GM21737 (cell line): ENCODE measurements around the gene ZNF772.
"Not testable (repeated sequence)": the region's sequence is repeated elsewhere in the genome, so short reads cannot be mapped to it uniquely, and the experiment has no call there.

Experiments used
- ATAC-seq: cut with Tn5 transposase; IDR thresholded peaks from one replicate; pipeline ENCODE4 v1.9.1; 2021; ENCODE audit warnings: mild to moderate bottlenecking, moderate library complexity; ENCODE audit not compliant: unreplicated experiment

ZNF772 gene

GRCh38 chr19:57477191-57478008 lies at the start of gene ZNF772:
Gene ZNF772, minus strand, starts transcription at chr19:57477566. Its CDS starts 257 bp downstream, at chr19:57477309.
- peak; percentile 91 for ATAC-seq

GRCh38 chr19:57518021-57518420 lies 40.7 kb upstream of the ZNF772 start:
- ATAC-seq: not testable (repeated sequence)

- no peak for ATAC-seq
Measured at GRCh38 chr19:57515255-57515654, 37.9 kb upstream of the ZNF772 start.

DNA sequence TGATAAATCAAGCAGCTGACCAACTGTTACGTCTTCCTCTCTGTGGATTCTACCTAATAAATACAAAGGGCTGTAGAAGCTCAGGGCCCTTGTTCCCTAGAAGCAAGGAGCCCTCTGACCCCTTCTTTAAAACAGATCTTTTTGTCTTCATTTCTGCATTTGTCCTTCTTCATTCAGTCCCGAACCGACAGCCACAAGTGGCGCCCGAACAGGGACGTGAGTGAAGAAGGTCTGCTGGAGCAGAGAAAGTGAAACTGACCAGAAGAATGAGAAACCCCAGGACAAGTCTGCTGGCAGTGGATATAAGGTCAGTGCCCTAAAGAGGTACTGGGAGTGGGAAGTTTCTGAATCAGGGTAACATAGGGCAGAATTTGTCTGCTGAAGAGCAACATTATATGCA lies 35.5 kb upstream of the ZNF772 start:
- no peak for ATAC-seq

- no peak for ATAC-seq
Measured at GRCh38 chr19:57511484-57511883, 34.1 kb upstream of the ZNF772 start.

DNA sequence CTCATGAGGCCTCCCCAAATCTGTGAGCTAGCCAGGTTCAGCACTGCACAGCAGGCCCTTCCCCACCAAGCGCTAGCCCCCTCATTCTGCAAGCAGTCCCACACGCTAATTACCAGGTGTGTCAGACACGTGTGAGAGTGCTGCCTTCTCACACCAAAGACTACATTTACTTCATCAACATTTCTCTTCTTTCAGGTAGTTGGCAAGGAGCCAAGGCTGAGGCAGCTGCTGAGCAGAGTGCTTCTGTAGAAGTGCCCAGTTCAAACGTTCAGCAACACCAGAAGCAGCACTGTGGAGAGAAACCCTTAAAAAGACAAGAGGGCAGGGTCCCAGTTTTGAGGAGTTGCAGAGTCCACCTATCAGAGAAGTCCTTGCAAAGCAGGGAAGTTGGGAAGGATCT lies 28.8 kb upstream of the ZNF772 start:
- ATAC-seq: no peak

DNA sequence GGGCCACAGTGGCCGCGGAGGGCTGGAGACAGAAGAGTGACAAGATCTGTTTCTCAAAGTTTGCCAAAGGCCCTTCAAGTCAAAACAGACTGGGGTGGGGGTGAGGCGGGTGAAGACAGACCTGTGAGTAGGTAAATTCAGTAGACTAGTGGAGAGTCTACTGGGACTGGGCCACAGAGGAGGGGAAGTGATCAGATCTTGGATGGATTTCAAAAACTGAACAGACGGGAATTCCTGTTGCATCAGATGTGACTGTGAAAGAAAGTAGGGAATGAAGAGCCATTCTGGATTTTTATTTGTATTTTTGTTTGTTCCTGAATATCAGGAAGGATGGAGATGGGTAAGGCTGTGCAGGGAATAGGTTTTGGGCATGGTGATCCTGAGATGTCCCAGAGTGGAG lies 23.0 kb upstream of the ZNF772 start:
- not testable (repeated sequence) for ATAC-seq

DNA sequence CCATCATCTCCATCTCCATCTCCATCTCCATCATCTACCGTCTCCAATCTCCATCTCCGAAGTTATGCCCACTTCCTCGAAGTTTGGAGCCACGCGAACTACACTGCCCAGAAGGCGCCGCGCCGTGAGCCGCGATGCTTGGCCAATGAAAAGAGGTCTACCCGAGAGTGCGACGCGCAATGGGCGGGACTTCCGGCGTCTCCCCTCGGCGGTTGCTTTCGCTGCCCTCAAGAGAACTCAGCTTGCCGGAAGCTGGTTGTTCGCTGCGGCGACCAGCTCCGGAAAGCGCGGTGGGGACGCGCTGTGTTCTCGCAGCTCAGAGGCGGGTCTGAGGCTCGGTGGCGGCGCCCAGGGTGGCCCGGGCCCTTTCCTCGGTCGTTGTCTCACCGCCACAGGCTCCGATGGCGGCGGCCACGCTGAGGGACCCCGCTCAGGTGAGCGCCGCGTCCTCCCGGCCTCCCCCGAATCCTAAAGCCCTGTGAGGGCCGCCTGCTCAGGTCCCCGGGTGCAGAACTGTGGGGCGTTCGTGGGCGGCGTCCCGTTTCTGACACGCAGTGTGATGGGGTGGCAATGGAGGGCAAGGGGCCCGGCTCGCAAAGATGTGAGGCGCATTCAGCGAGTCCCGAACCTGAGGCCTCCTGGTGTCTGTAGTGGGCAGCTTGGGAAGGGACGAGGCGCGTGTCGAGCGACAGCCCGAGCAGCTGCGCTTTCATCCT lies 22.5 kb upstream of the ZNF772 start, which contains the start of gene ZNF773:
TSS of gene ZNF773 (plus strand) at position 259 of the 716 bp plus-strand sequence. CDS start at position 402, 143 bp downstream.
- peak; percentile 98 for ATAC-seq

- ATAC-seq: not testable (repeated sequence)
Measured at GRCh38 chr19:57499332-57499679, 21.9 kb upstream of the ZNF772 start.

GRCh38 chr19:57488299-57488644 lies 10.9 kb upstream of the ZNF772 start:
- ATAC-seq: not testable (repeated sequence)

- peak; percentile 95 for ATAC-seq
Measured at GRCh38 chr19:57487477-57488298, 10.3 kb upstream of the ZNF772 start, which contains the start of gene ZNF419. Gene ZNF419, plus strand, starts transcription at chr19:57487750. Its CDS starts 201 bp downstream, at chr19:57487951.

DNA sequence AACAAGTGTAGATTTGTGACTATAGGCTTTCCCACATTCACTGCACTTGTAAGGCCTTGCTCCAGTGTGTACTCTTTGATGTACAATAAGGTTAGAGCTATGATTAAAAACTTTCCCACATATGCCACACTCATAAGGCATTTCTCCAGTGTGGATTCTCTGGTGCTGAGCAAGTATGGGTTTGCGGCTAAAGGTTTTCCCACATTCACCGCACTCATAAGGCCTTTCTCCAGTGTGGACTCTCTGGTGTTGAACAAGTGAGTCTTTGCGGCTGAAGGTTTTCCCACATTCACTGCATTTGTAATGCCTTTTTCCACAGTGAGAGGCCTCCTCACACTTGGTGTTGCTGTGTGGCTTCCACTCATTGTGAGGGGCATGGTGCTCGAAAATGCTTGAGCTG lies 3.7 kb downstream of the ZNF772 start:
- no peak for ATAC-seq

- no peak for ATAC-seq
Measured at GRCh38 chr19:57466489-57466888, 10.9 kb downstream of the ZNF772 start.

- ATAC-seq: no peak
Measured at GRCh38 chr19:57465680-57466381, 11.5 kb downstream of the ZNF772 start.

DNA sequence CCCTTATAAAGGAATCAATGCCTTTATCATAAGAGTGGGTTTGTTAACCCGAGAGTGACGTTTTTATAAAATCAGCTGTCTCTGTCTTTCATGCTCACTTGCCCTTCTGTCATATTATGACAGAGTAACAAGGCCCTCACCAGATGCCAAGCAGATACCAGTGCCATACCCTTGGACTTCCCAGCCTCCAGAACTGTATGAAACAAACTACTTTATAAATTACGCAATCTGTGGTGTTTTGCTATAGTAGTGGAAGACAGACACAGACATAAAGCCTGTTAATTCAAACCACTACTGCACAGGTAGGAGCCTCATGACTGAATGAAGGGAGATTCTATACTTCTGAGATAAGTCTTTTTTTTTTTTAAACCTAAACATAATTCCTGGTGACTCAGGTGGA lies 25.1 kb downstream of the ZNF772 start:
- no peak for ATAC-seq

- no peak for ATAC-seq
Measured at GRCh38 chr19:57443121-57443696, 34.2 kb downstream of the ZNF772 start.

- no peak for ATAC-seq
Measured at GRCh38 chr19:57441979-57442752, 35.2 kb downstream of the ZNF772 start.

DNA sequence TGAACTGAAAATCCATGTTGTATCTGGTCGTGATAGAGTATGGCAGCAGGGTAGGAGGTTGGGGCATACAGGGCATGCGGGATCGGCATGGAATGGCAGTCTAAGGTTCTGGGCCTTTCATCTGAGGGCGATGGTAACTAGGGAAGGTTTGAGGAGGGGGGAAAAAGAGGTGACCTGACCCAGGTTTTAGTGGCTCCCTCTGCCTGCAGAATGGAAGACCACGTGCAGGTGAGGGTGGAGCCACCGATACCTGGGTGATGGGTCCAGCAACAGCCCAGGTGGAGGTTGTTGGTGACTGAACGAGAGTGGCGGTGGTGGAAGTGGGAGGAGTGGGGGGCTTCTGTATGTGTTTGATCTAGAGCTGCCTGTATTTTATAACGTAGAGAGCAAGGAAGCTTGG lies 38.4 kb downstream of the ZNF772 start:
- ATAC-seq: no peak

GRCh38 chr19:57437931-57438330 lies 39.4 kb downstream of the ZNF772 start:
- ATAC-seq: no peak
